Lower lobe of right lung (tissue), 2 donors: ENCODE data around the gene GTF2H1. TPM values are rescaled to one million over a fixed set of nuclear protein-coding genes. Genes with fewer than 3 reads are reported as not detected.

Source experiments
- ATAC-seq, 2 donors: fragments of 200-7000 bp; cut with Tn5 transposase; one replicate each; pipeline ENCODE4 v1.9.1; 2020 to 2022; ENCODE audit warnings: mild to moderate bottlenecking in 2 of 2, moderate library complexity in 2 of 2
- DNase-seq: peaks from one replicate; pipeline ENCODE4 v3.0.0-alpha.2; 2020
- H3K27ac ChIP-seq: fragments of 200-600 bp; one replicate; pipeline ENCODE4 v1.8.0; 2022
- H3K27me3 ChIP-seq: fragments of 200-600 bp; one replicate; pipeline ENCODE4 v1.8.0; 2022; ENCODE audit warnings: low read depth
- H3K36me3 ChIP-seq: fragments of 200-600 bp; one replicate; pipeline ENCODE4 v1.8.0; 2022; ENCODE audit warnings: mild to moderate bottlenecking
- H3K4me1 ChIP-seq: fragments of 200-600 bp; one replicate; pipeline ENCODE4 v1.8.0; 2022
- H3K4me3 ChIP-seq: fragments of 200-600 bp; one replicate; pipeline ENCODE4 v1.8.0; 2022; ENCODE audit warnings: mild to moderate bottlenecking
- H3K9me3 ChIP-seq: fragments of 200-600 bp; one replicate; pipeline ENCODE4 v1.8.0; 2022
- intact Hi-C: fragments of 100-400 bp; cut with DNase I; formaldehyde crosslinking; loops from one replicate; pipeline ENCODE4 v1.11.0; 2022
- total RNA-seq: library from RNA; stranded (reverse); fragmentation: NEBNext Ultra II Directional; extraction: Animal tissue kit (Norgen Biotek cat#: 25700); gene quantifications from one replicate; pipeline ENCODE4 v1.2.1, GENCODE V29; 2021
- TF ChIP-seq, protein P1 (sequence below): fragments of 200-600 bp; IDR thresholded peaks from one replicate; pipeline ENCODE4 v1.8.0; 2022; ENCODE audit warnings: antibody characterized with exemption, mild to moderate bottlenecking
- donor health status: DM: no; HTN: yes; CAD: no; lungs with severe emphysema.

GTF2H1 gene
- total RNA-seq, 1 donor from 2014 or later: 38.3 TPM

- TF ChIP-seq, protein P1, sequence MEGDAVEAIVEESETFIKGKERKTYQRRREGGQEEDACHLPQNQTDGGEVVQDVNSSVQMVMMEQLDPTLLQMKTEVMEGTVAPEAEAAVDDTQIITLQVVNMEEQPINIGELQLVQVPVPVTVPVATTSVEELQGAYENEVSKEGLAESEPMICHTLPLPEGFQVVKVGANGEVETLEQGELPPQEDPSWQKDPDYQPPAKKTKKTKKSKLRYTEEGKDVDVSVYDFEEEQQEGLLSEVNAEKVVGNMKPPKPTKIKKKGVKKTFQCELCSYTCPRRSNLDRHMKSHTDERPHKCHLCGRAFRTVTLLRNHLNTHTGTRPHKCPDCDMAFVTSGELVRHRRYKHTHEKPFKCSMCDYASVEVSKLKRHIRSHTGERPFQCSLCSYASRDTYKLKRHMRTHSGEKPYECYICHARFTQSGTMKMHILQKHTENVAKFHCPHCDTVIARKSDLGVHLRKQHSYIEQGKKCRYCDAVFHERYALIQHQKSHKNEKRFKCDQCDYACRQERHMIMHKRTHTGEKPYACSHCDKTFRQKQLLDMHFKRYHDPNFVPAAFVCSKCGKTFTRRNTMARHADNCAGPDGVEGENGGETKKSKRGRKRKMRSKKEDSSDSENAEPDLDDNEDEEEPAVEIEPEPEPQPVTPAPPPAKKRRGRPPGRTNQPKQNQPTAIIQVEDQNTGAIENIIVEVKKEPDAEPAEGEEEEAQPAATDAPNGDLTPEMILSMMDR: no peak
- no peak for DNase-seq
- Histone ChIP-seq H3K27ac (no peak overlapping the region), H3K4me1 (no peaks in the 10 kb centered on the region), H3K4me3 (no peak overlapping the region), H3K36me3 (peaks cover 86% of the 10 kb centered on the region), H3K27me3 (no peaks in the 10 kb centered on the region), H3K9me3 (no peaks in the 10 kb centered on the region)
- no peak for ATAC-seq
- intact Hi-C loops: no loop called here
Measured at GRCh38 chr11:18352581-18352980, 30.2 kb downstream of the GTF2H1 start.

GRCh38 chr11:18358646-18359045 is 36.3 kb downstream of the GTF2H1 start:
- ATAC-seq (no peak), DNase-seq (no peak)
- H3K27me3 ChIP-seq: no peaks in the 10 kb centered on the region
- H3K4me1 ChIP-seq: no peaks in the 10 kb centered on the region
- no peak overlapping the region for H3K4me3 ChIP-seq
- peaks cover 95% of the 10 kb centered on the region for H3K36me3 ChIP-seq
- TF ChIP-seq, protein P1: no peak
- H3K27ac ChIP-seq: no peak overlapping the region
- H3K9me3 ChIP-seq: no peaks in the 10 kb centered on the region
- intact Hi-C loops: no loop called here

DNA sequence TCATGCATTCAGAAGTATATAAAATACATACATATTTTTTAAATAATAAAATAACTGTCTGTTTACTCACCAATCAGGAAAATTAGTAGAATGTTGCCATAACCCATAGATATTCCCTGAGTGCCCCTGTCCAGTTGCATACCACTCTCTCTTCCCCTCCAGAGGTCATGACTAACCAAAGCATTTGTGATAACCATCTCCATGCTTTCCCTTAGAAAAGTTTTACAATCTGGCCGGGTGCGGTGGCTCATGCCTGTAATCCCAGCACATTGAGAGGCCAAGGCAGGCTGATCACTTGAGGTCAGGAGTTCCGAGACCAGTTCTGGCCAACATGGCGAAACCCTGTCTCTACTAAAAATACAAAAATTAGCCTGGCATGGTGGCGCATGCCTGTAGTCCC is 38.8 kb downstream of the GTF2H1 start:
- ATAC-seq: no peak
- Histone ChIP-seq H3K4me1 (no peaks in the 10 kb centered on the region), H3K27ac (no peak overlapping the region), H3K36me3 (peaks cover 97% of the 10 kb centered on the region), H3K9me3 (no peaks in the 10 kb centered on the region), H3K4me3 (no peak overlapping the region), H3K27me3 (no peaks in the 10 kb centered on the region)
- DNase-seq: no peak
- TF ChIP-seq, protein P1: no peak
- intact Hi-C loops: no loop called here

GRCh38 chr11:18364495-18365073 is 42.2 kb downstream of the GTF2H1 start:
- intact Hi-C loops: no loop called here

GRCh38 chr11:18365741-18366140 is 43.4 kb downstream of the GTF2H1 start:
- intact Hi-C loops: no loop called here

More at GRCh38 chr11:18364495-18365073, 42.2 kb downstream of the GTF2H1 start:
- no peak overlapping the region for H3K27ac ChIP-seq
- peaks cover 81% of the 10 kb centered on the region for H3K36me3 ChIP-seq
- no peaks in the 10 kb centered on the region for H3K9me3 ChIP-seq
- H3K4me3 ChIP-seq: no peak overlapping the region
- DNase-seq (no peak), ATAC-seq (no peak)
- H3K27me3 ChIP-seq: no peaks in the 10 kb centered on the region
- no peaks in the 10 kb centered on the region for H3K4me1 ChIP-seq
- TF ChIP-seq, protein P1: no peak

More at GRCh38 chr11:18365741-18366140, 43.4 kb downstream of the GTF2H1 start:
- Histone ChIP-seq H3K9me3 (no peaks in the 10 kb centered on the region), H3K4me1 (no peaks in the 10 kb centered on the region), H3K36me3 (peaks cover 69% of the 10 kb centered on the region), H3K27ac (no peak overlapping the region), H3K4me3 (no peak overlapping the region), H3K27me3 (no peaks in the 10 kb centered on the region)
- TF ChIP-seq, protein P1: no peak
- DNase-seq: no peak
- no peak for ATAC-seq
